GM23338 (cell line): Measurements from ENCODE around the gene MDM4. TPM values are rescaled to one million over a fixed set of nuclear protein-coding genes. Genes with fewer than 3 reads are reported as not detected.

Source experiments
- ATAC-seq: fragments of 200-7000 bp; cut with Tn5 transposase; 3 replicates; pipeline ENCODE4 v1.9.1; 2020
- DNase-seq: peaks from one replicate; pipeline ENCODE4 v3.0.0-alpha.2; 2015; ENCODE audit warnings: low spot score
- H2AFZ ChIP-seq: fragments of 200-600 bp; sonication (generic); 2 replicates; pipeline ENCODE4 v1.8.0; 2016; ENCODE audit warnings: antibody characterized with exemption, mild to moderate bottlenecking, moderate library complexity
- H3F3A ChIP-seq: fragments of 200-600 bp; sonication (generic); replicated peaks from 2 replicates; pipeline ENCODE4 v1.8.0; 2017; ENCODE audit warnings: antibody characterized with exemption, mixed run types, low read depth
- H3K27ac ChIP-seq: fragments of 200-600 bp; sonication (generic); 2 replicates; pipeline ENCODE4 v1.6.1; 2016; ENCODE audit warnings: low read depth
- H3K27me3 ChIP-seq: fragments of 200-600 bp; sonication (generic); 2 replicates; pipeline ENCODE4 v1.8.0; 2016; ENCODE audit warnings: mild to moderate bottlenecking, mixed run types, moderate library complexity; ENCODE audit not compliant: insufficient read depth
- H3K36me3 ChIP-seq: fragments of 200-600 bp; sonication (generic); 2 replicates; pipeline ENCODE4 v1.8.0; 2016; ENCODE audit warnings: mild to moderate bottlenecking; ENCODE audit not compliant: insufficient read depth
- H3K4me1 ChIP-seq: fragments of 200-600 bp; sonication (generic); 2 replicates; pipeline ENCODE4 v1.8.0; 2016; ENCODE audit warnings: mild to moderate bottlenecking, moderate library complexity; ENCODE audit not compliant: insufficient read depth
- H3K4me2 ChIP-seq: fragments of 200-600 bp; sonication (generic); 2 replicates; pipeline ENCODE4 v1.7.1; 2017; ENCODE audit warnings: mixed run types
- H3K4me3 ChIP-seq: fragments of 200-600 bp; sonication (generic); 2 replicates; pipeline ENCODE4 v1.6.1; 2016; ENCODE audit warnings: mixed run types
- H3K79me2 ChIP-seq: fragments of 200-600 bp; sonication (generic); replicated peaks from 2 replicates; pipeline ENCODE4 v1.8.0; 2017; ENCODE audit warnings: mild to moderate bottlenecking; ENCODE audit not compliant: insufficient read depth
- H3K9me2 ChIP-seq: fragments of 200-600 bp; sonication (generic); 2 replicates; pipeline ENCODE4 v1.8.0; 2017; ENCODE audit not compliant: insufficient read depth
- H4K20me1 ChIP-seq: fragments of 200-600 bp; sonication (generic); replicated peaks from 2 replicates; pipeline ENCODE4 v1.8.0; 2017; ENCODE audit warnings: mild to moderate bottlenecking; ENCODE audit not compliant: insufficient read depth
- H3K27ac Mint-ChIP-seq: 2 replicates; pipeline ENCODE4 v1.8.0; 2020; ENCODE audit warnings: inconsistent platforms, mild to moderate bottlenecking, moderate library complexity, mixed read lengths
- H3K27me3 Mint-ChIP-seq: 3 replicates; pipeline ENCODE4 v1.8.0; 2022; ENCODE audit warnings: low read depth, mild to moderate bottlenecking, moderate library complexity, mixed read lengths, inconsistent platforms; ENCODE audit not compliant: insufficient read depth, poor library complexity
- H3K36me3 Mint-ChIP-seq: 3 replicates; pipeline ENCODE4 v1.8.0; 2021; ENCODE audit warnings: low read depth, mild to moderate bottlenecking, inconsistent platforms, moderate library complexity, mixed read lengths
- H3K4me1 Mint-ChIP-seq: 3 replicates; pipeline ENCODE4 v1.8.0; 2020; ENCODE audit warnings: mild to moderate bottlenecking, inconsistent platforms, mixed read lengths
- H3K4me3 Mint-ChIP-seq: 3 replicates; pipeline ENCODE4 v1.8.0; 2021; ENCODE audit warnings: moderate library complexity, mild to moderate bottlenecking, inconsistent platforms, mixed read lengths
- H3K9me3 Mint-ChIP-seq: 3 replicates; pipeline ENCODE4 v1.8.0; 2020; ENCODE audit warnings: moderate library complexity, mild to moderate bottlenecking, inconsistent platforms, mixed read lengths
- CREB1 ChIP-seq: fragments of 250-450 bp; sonication (Bioruptor Pico); IDR thresholded peaks from 2 replicates; pipeline ENCODE4 v1.5.0; 2020; ENCODE audit warnings: low read depth, mild to moderate bottlenecking, moderate library complexity
- CTCF ChIP-seq, 2 experiments: fragments of 200-600 bp in 1 of 2; sonication (generic) in 1 of 2; conservative IDR thresholded peaks; 2 replicates each; pipeline versions ENCODE4 v1.5.1 to v1.6.1; 2016 to 2017; ENCODE audit warnings: antibody characterized with exemption in 2 of 2, low read depth in 2 of 2, mild to moderate bottlenecking in 2 of 2, moderate library complexity in 1 of 2
- ETS1 ChIP-seq: IDR thresholded peaks from 2 replicates; pipeline ENCODE4 v1.6.1; 2016; ENCODE audit warnings: antibody characterized with exemption
- EZH2 ChIP-seq: fragments of 200-600 bp; sonication (generic); IDR thresholded peaks from one replicate; pipeline ENCODE4 v1.8.0; 2017; ENCODE audit warnings: antibody characterized with exemption, mild to moderate bottlenecking, low read depth; ENCODE audit not compliant: unreplicated experiment
- EZH2phosphoT487 ChIP-seq: fragments of 200-600 bp; sonication (generic); IDR thresholded peaks from one replicate; pipeline ENCODE4 v1.8.1; 2018; ENCODE audit warnings: antibody characterized with exemption; ENCODE audit not compliant: unreplicated experiment
- JUNB ChIP-seq: IDR thresholded peaks from one replicate; pipeline ENCODE4 v1.6.1; 2016; ENCODE audit warnings: antibody characterized with exemption; ENCODE audit not compliant: unreplicated experiment
- NANOG ChIP-seq: IDR thresholded peaks from 2 replicates; pipeline ENCODE4 v1.6.1; 2016; ENCODE audit warnings: antibody characterized with exemption, borderline replicate concordance
- POLR2AphosphoS5 ChIP-seq: IDR thresholded peaks from 2 replicates; pipeline ENCODE4 v1.6.1; 2016; ENCODE audit warnings: antibody characterized with exemption, low read depth
- REST ChIP-seq: IDR thresholded peaks from one replicate; pipeline ENCODE4 v1.6.1; 2018; ENCODE audit warnings: antibody characterized with exemption; ENCODE audit not compliant: unreplicated experiment
- STAT1 ChIP-seq: IDR thresholded peaks from one replicate; pipeline ENCODE4 v1.6.1; 2016; ENCODE audit warnings: antibody characterized with exemption; ENCODE audit not compliant: unreplicated experiment
- ZNF114 ChIP-seq: fragments of 250-450 bp; sonication (Bioruptor Pico); IDR thresholded peaks from 2 replicates; pipeline ENCODE4 v1.5.0; 2020; ENCODE audit warnings: mild to moderate bottlenecking, moderate library complexity
- ZNF331 ChIP-seq: fragments of 250-450 bp; sonication (Bioruptor Pico); IDR thresholded peaks from 2 replicates; pipeline ENCODE4 v1.5.0; 2020; ENCODE audit warnings: low read depth, mild to moderate bottlenecking, moderate library complexity
- ZNF462 ChIP-seq: fragments of 250-450 bp; sonication (Bioruptor Pico); IDR thresholded peaks from 2 replicates; pipeline ENCODE4 v1.5.0; 2020; ENCODE audit warnings: mild to moderate bottlenecking, moderate library complexity
- polyA plus RNA-seq: library from polyadenylated mRNA; unstranded; fragments of >200 nt; fragmentation: Nextera tagmentation; extraction: Ambion mirVana; gene quantifications from 2 replicates; pipeline ENCODE4 v1.2.1, GENCODE V29; 2016
- total RNA-seq: library from RNA; depleted of rRNA; stranded (reverse); fragments of >200 nt; shearing (Covaris generic); gene quantifications from 2 replicates; pipeline ENCODE4 v1.2.3, GENCODE V29; 2014

The MDM4 gene
- total and polyA plus RNA-seq, 2 experiments from 2014 or later: 24.8 to 56.1 TPM

- Histone ChIP-seq H3K36me3 (no peaks in the 10 kb centered on the region), H3F3A (0 out of 2 replicates have a peak, but pooled peaks cover 8% of the 10 kb centered on the region), H3K4me3 (no peak overlapping the region), H4K20me1 (no peaks in the 10 kb centered on the region), H3K4me1 (peaks cover 43% of the 10 kb centered on the region), H3K79me2 (no peaks in the 10 kb centered on the region), H3K9me2 (peaks cover 3% of the 10 kb centered on the region; the same call in 1 of the 2 replicates), H3K4me2 (no peak overlapping the region), H3K27ac (no peak overlapping the region), H3K27me3 (no peaks in the 10 kb centered on the region), H2AFZ (no peak overlapping the region)
- no peak overlapping the region for H3K4me3 Mint-ChIP-seq
- ATAC-seq (no peak), DNase-seq (no peak)
- peaks cover 10% of the 10 kb centered on the region for H3K27me3 Mint-ChIP-seq
- H3K9me3 Mint-ChIP-seq: peaks cover 2% of the 10 kb centered on the region; the same call in 1 of the 3 replicates
- no peaks in the 10 kb centered on the region for H3K36me3 Mint-ChIP-seq
- peaks cover 46% of the 10 kb centered on the region for H3K4me1 Mint-ChIP-seq
- no peak for TF ChIP-seq ZNF331 (CRISPR knock-in tag)
- no peak for TF ChIP-seq EZH2phosphoT487
- no peak for TF ChIP-seq CREB1 (CRISPR knock-in tag)
- TF ChIP-seq REST: no peak
- no peak for TF ChIP-seq POLR2AphosphoS5
- TF ChIP-seq EZH2: no peak
- TF ChIP-seq ZNF462 (CRISPR knock-in tag): no peak
- TF ChIP-seq ZNF114 (CRISPR knock-in tag): no peak
- no peak for TF ChIP-seq ETS1
- no peak for TF ChIP-seq STAT1
- no peak for TF ChIP-seq NANOG
- TF ChIP-seq JUNB: no peak
- TF ChIP-seq CTCF (conservative IDR thresholded peaks at IDR 0.05; ENCODE audit: low read depth in 2 of 2): no peak
- H3K27ac Mint-ChIP-seq: no peak overlapping the region
These were observed 65.6 kb downstream of the MDM4 start for GRCh38 chr1:204581759-204582158.
